ENCODE results near the gene PRKAG3.

DNA sequence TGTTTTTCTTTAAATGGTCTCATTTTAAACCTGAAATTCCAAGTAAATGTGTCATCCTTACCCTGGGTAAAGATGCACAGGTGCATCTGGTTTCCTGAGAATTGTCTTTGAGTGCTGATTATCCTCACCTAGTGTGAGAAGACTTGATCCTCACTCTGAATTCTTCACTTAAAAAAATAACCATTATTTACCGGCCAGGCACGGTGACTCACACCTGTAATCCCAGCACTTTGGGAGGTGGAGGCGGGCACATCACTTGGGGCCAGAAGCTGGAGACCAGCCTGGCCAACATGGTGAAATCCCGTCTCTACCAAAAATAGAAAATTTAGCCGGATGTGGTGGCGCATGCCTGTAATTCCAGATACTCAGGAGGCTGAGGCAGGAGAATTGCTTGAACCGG is 18.1 kb upstream of the PRKAG3 start:
- TF ChIP-seq, protein P1, sequence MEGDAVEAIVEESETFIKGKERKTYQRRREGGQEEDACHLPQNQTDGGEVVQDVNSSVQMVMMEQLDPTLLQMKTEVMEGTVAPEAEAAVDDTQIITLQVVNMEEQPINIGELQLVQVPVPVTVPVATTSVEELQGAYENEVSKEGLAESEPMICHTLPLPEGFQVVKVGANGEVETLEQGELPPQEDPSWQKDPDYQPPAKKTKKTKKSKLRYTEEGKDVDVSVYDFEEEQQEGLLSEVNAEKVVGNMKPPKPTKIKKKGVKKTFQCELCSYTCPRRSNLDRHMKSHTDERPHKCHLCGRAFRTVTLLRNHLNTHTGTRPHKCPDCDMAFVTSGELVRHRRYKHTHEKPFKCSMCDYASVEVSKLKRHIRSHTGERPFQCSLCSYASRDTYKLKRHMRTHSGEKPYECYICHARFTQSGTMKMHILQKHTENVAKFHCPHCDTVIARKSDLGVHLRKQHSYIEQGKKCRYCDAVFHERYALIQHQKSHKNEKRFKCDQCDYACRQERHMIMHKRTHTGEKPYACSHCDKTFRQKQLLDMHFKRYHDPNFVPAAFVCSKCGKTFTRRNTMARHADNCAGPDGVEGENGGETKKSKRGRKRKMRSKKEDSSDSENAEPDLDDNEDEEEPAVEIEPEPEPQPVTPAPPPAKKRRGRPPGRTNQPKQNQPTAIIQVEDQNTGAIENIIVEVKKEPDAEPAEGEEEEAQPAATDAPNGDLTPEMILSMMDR (IDR thresholded peaks at IDR 0.05; ENCODE audit: borderline replicate concordance, extremely low read depth, low read length, poor library complexity, severe bottlenecking) = no peak
- TF ChIP-seq EZH2 (IDR thresholded peaks at IDR 0.05; ENCODE audit: borderline replicate concordance, low read depth, low read length, severe bottlenecking) = no peak
